Activated B cell treated with CpG ODN at 0.5 μM for 24 hours (primary cell): ENCODE results near the gene ADGRL1. TPM values are rescaled to one million over a fixed set of nuclear protein-coding genes. Genes with fewer than 3 reads are reported as not detected.

Experiments used
- ATAC-seq: fragments of 200-7000 bp; cut with Tn5 transposase; one replicate; pipeline ENCODE4 v1.10.0; 2021; ENCODE audit warnings: low read depth, mild to moderate bottlenecking, moderate library complexity
- CTCF ChIA-PET: fragments of 350-600 bp; sonication (Branson Sonifier 250); formaldehyde crosslinking; loops from one replicate; lab custom pipeline; 2021; ENCODE audit warnings: antibody characterized with exemption; lab: Charles Lee
- POLR2A ChIA-PET: fragments of 350-600 bp; sonication (Branson Sonifier 250); formaldehyde crosslinking; loops from one replicate; lab custom pipeline; 2021; ENCODE audit warnings: antibody characterized with exemption; lab: Charles Lee
- DNase-seq: peaks from one replicate; pipeline ENCODE4 v3.0.0; 2022
- H3K27ac Mint-ChIP-seq: one replicate; pipeline ENCODE4 v1.8.0; 2020; ENCODE audit warnings: mixed read lengths
- H3K27me3 Mint-ChIP-seq: one replicate; pipeline ENCODE4 v1.8.0; 2021; ENCODE audit warnings: mixed read lengths
- H3K36me3 Mint-ChIP-seq: one replicate; pipeline ENCODE4 v1.8.0; 2021; ENCODE audit warnings: low read depth, mixed read lengths
- H3K4me1 Mint-ChIP-seq: one replicate; pipeline ENCODE4 v1.8.0; 2021; ENCODE audit warnings: mixed read lengths
- H3K4me3 Mint-ChIP-seq: one replicate; pipeline ENCODE4 v1.8.0; 2020; ENCODE audit warnings: mild to moderate bottlenecking, mixed read lengths
- H3K9me3 Mint-ChIP-seq: one replicate; pipeline ENCODE4 v1.8.0; 2020; ENCODE audit warnings: mixed read lengths
- CTCF ChIP-seq: fragments of 200-600 bp; IDR thresholded peaks from one replicate; pipeline ENCODE4 v1.8.0; 2022; ENCODE audit warnings: antibody characterized with exemption, mild to moderate bottlenecking
- intact Hi-C: fragments of 100-400 bp; cut with micrococcal nuclease; formaldehyde crosslinking; loops from one replicate; pipeline ENCODE4 v1.15.1; 2024
- total RNA-seq: library from RNA; stranded (reverse); gene quantifications from 2 replicates; pipeline ENCODE4 v1.2.3, GENCODE V29; 2022

The ADGRL1 gene
- total RNA-seq, 1 donor from 2014 or later: 1.4 TPM

DNA sequence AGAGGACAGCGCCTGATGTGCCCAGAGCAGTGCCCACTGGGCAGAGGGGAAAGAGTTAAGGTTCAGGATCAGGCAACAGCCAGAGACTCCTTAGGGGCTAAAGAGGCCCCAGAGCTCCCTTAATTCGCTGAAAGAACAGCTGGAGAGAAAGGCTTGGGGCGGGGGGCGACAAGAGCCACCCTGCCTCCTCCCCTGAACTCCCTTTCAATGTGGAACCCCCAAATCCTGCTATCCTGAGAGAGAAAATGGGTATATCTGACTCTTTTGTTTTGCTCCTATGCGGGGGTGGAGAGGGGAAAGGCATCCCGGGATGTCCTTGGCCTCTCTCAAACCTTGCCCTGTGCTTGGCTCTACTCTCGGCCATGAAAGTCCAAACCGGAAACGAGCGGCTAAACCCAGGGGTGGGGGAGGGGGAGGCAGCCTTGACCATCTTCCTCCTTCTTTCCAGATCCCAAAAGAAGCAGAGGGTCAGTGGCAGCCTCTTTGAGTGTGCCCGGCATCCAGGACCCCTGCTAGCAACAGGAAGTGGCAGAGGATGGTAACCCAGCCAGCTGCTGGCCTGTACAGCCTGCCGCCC lies 93.1 kb downstream of the ADGRL1 start:
- ChIA-PET CTCF (no interaction called here), POLR2A (interaction anchor here (0.6 kb wide), 2 partner anchors 16 to 373 kb away, joined by 7 read pairs; no protein-coding TSS in a partner anchor)
- Mint-ChIP-seq H3K27me3 (no peaks in the 10 kb centered on the region), H3K36me3 (peaks cover 3% of the 10 kb centered on the region), H3K27ac (no peak overlapping the region), H3K4me1 (peaks cover 33% of the 10 kb centered on the region), H3K4me3 (no peak overlapping the region), H3K9me3 (no peaks in the 10 kb centered on the region)
- ATAC-seq: no peak
- TF ChIP-seq CTCF: no peak
- intact Hi-C loops: loop anchor here (10.0 kb wide), 1 partner anchor 318 kb away; the partner anchor contains the start of gene ZSWIM4
- DNase-seq: no peak

- Mint-ChIP-seq H3K27me3 (no peaks in the 10 kb centered on the region), H3K9me3 (no peaks in the 10 kb centered on the region), H3K27ac (no peak overlapping the region), H3K36me3 (peaks cover 6% of the 10 kb centered on the region), H3K4me3 (no peak overlapping the region), H3K4me1 (peaks cover 31% of the 10 kb centered on the region)
- ChIA-PET POLR2A (no interaction called here), CTCF (no interaction called here)
- TF ChIP-seq CTCF: no peak
- no peak for DNase-seq
- intact Hi-C loops: loop anchor here (10.0 kb wide), 1 partner anchor 317 kb away; the partner anchor contains the start of gene ZSWIM4
- no peak for ATAC-seq
Observed at GRCh38 chr19:14112051-14112808, 93.7 kb downstream of the ADGRL1 start.

- peaks cover 11% of the 10 kb centered on the region for H3K36me3 Mint-ChIP-seq
- no peak for DNase-seq
- POLR2A ChIA-PET: no interaction called here
- H3K9me3 Mint-ChIP-seq: no peaks in the 10 kb centered on the region
- H3K27me3 Mint-ChIP-seq: no peaks in the 10 kb centered on the region
- H3K4me3 Mint-ChIP-seq: no peak overlapping the region
- CTCF ChIA-PET: no interaction called here
- intact Hi-C loops: loop anchor here (10.0 kb wide), 1 partner anchor 317 kb away; the partner anchor contains the start of gene ZSWIM4
- TF ChIP-seq CTCF: no peak
- no peak overlapping the region for H3K27ac Mint-ChIP-seq
- H3K4me1 Mint-ChIP-seq: peaks cover 26% of the 10 kb centered on the region
- no peak for ATAC-seq
Observed at GRCh38 chr19:14111486-14111885, 94.5 kb downstream of the ADGRL1 start.

DNA sequence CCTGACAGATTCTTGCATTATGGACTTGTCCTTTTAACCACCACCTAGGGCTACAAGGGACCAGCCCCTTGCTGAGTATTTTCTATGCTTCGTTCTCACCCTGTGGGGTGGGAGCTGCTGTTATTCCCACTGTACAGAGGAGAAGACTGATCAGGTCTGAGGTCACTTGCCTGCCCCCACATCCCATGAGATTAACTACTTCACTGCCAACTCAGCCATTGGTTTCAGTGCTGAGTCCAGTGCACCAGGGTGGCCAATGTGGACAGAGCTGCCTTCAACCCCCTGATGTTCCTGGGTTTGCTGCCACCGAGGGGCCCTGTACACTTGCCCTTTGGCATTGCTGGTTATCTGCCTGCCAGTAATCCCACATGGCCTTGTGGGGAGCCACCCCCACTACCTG lies 95.3 kb downstream of the ADGRL1 start:
- H3K27me3 Mint-ChIP-seq: no peaks in the 10 kb centered on the region
- H3K36me3 Mint-ChIP-seq: peaks cover 20% of the 10 kb centered on the region
- peaks cover 18% of the 10 kb centered on the region for H3K4me1 Mint-ChIP-seq
- ChIA-PET CTCF (interaction anchor here (0.6 kb wide), 1 partner anchor 34 kb away, joined by 4 read pairs; no protein-coding TSS in a partner anchor), POLR2A (no interaction called here)
- no peak overlapping the region for H3K4me3 Mint-ChIP-seq
- H3K27ac Mint-ChIP-seq: peak overlapping the region; percentile 18
- no peak for DNase-seq
- no peak for ATAC-seq
- no peaks in the 10 kb centered on the region for H3K9me3 Mint-ChIP-seq
- TF ChIP-seq CTCF: no peak
- intact Hi-C loops: loop anchor here (10.0 kb wide), 1 partner anchor 316 kb away; the partner anchor contains the start of gene ZSWIM4
